ENCODE data around the gene GMCL2. TPM values are rescaled to one million over a fixed set of nuclear protein-coding genes. Genes with fewer than 3 reads are reported as not detected.
A peak's percentile ranks its signal among the peaks of the same experiment; 100 is the strongest.
"Not testable (repeated sequence)": the region's sequence is repeated elsewhere in the genome, so short reads cannot be mapped to it uniquely, and the experiment has no call there.

Gene GMCL2
- total RNA-seq, 1 donor from 2014 or later: not detected

GRCh38 chr5:178229861-178230260, 42.7 kb upstream of the GMCL2 start:
- H3K36me3 Mint-ChIP-seq (ENCODE audit: insufficient read depth): peaks cover 32% of the 10 kb centered on the region
- H3K27me3 Mint-ChIP-seq: no peaks in the 10 kb centered on the region
- no peak overlapping the region for H3K4me3 Mint-ChIP-seq (ENCODE audit: low read depth)
- no peak for DNase-seq (ENCODE audit: low spot score, unreplicated experiment)
- TF ChIP-seq, protein P1, sequence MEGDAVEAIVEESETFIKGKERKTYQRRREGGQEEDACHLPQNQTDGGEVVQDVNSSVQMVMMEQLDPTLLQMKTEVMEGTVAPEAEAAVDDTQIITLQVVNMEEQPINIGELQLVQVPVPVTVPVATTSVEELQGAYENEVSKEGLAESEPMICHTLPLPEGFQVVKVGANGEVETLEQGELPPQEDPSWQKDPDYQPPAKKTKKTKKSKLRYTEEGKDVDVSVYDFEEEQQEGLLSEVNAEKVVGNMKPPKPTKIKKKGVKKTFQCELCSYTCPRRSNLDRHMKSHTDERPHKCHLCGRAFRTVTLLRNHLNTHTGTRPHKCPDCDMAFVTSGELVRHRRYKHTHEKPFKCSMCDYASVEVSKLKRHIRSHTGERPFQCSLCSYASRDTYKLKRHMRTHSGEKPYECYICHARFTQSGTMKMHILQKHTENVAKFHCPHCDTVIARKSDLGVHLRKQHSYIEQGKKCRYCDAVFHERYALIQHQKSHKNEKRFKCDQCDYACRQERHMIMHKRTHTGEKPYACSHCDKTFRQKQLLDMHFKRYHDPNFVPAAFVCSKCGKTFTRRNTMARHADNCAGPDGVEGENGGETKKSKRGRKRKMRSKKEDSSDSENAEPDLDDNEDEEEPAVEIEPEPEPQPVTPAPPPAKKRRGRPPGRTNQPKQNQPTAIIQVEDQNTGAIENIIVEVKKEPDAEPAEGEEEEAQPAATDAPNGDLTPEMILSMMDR (IDR thresholded peaks at IDR 0.05; ENCODE audit: unreplicated experiment): no peak
- peaks cover 13% of the 10 kb centered on the region for H3K4me1 Mint-ChIP-seq (ENCODE audit: low read depth)
- no peaks in the 10 kb centered on the region for H3K9me3 Mint-ChIP-seq (ENCODE audit: low read depth)
- no peak overlapping the region for H3K27ac Mint-ChIP-seq

- peaks cover 33% of the 10 kb centered on the region for H3K36me3 Mint-ChIP-seq (ENCODE audit: insufficient read depth)
Measured at GRCh38 chr5:178229111-178229510, 41.9 kb upstream of the GMCL2 start.

DNA sequence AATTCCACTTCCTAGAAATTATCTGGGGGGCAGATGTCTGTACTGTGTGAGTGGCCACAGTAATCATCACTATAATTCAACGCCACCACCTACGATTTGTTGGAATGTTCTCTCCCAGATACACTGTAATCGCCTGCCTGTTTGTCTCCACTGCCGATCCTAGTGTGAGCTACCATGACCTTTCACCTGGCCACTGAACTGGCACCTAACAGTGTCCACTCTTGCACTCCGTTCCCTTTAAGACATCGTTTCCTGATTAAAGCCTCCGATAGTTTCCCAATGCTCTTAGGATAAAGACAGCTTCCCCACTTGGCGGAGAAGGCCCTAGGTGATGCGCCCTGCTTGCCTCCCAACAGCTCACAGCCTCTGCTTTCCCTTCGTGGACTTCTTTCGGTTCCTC, 41.4 kb upstream of the GMCL2 start:
- H3K27me3 Mint-ChIP-seq: no peaks in the 10 kb centered on the region
- H3K4me1 Mint-ChIP-seq (ENCODE audit: low read depth): peaks cover 13% of the 10 kb centered on the region
- H3K27ac Mint-ChIP-seq: no peak overlapping the region
- no peaks in the 10 kb centered on the region for H3K9me3 Mint-ChIP-seq (ENCODE audit: low read depth)
- H3K4me3 Mint-ChIP-seq (ENCODE audit: low read depth): no peak overlapping the region
- DNase-seq (ENCODE audit: low spot score, unreplicated experiment): no peak
- H3K36me3 Mint-ChIP-seq (ENCODE audit: insufficient read depth): peaks cover 33% of the 10 kb centered on the region
- TF ChIP-seq, protein P1 (IDR thresholded peaks at IDR 0.05; ENCODE audit: unreplicated experiment): no peak

More at GRCh38 chr5:178229111-178229510, 41.9 kb upstream of the GMCL2 start:
- DNase-seq (ENCODE audit: low spot score, unreplicated experiment); H3K4me3 Mint-ChIP-seq (ENCODE audit: low read depth); H3K9me3 Mint-ChIP-seq (ENCODE audit: low read depth); H3K27me3 Mint-ChIP-seq: not testable (repeated sequence)
- peak overlapping the region; percentile 75 for H3K27ac Mint-ChIP-seq
- H3K4me1 Mint-ChIP-seq (ENCODE audit: low read depth): peaks cover 13% of the 10 kb centered on the region

DNA sequence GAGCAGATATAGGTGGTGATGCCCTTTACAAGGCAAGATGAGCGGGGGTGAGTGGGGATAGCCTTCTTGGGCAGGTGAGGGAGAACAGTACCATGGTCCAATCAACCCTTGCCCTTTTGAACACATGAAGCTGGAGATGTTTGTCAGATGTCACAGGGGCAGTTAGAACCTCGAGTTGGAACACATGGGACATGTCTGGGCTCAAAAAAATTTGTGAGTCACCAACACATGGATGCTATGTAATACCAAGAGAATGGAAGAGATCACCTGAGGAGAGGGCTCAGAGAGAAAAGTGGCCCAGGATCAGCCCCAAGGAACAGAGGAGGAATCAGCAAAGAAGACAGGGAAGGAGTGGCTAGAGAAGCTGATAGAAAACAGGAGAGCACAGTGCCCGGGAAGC, 40.8 kb upstream of the GMCL2 start:
- Mint-ChIP-seq H3K9me3 (ENCODE audit: low read depth) (no peaks in the 10 kb centered on the region), H3K4me1 (ENCODE audit: low read depth) (peaks cover 13% of the 10 kb centered on the region), H3K27ac (no peak overlapping the region), H3K36me3 (ENCODE audit: insufficient read depth) (peaks cover 35% of the 10 kb centered on the region), H3K4me3 (ENCODE audit: low read depth) (no peak overlapping the region), H3K27me3 (no peaks in the 10 kb centered on the region)
- TF ChIP-seq, protein P1 (IDR thresholded peaks at IDR 0.05; ENCODE audit: unreplicated experiment): no peak
- DNase-seq (ENCODE audit: low spot score, unreplicated experiment): no peak

DNA sequence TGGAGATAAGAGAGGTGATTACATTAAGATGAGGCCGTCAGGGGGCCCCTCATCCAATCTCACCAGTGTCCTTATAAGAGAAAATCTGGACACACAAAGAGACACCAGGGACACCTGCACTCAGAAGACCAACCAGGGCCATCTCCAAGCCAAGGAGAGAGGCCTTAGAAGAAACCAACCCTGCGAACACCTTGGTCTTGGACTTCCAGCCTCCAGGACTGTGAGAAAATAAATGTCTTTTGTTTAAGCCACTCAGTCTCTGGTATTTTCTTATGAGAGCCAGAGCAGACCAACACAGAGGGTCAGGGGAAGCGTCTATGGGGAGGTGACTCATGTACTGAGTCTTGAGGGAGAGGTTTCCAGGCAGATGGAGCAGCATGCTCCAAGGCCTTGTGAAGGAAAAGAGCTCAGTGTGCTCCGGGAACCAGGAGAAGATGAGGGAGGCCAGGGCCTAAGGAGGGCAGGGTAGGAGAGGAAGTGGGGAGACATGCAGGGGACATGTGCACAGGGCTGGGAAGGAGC, 40.0 kb upstream of the GMCL2 start:
- Mint-ChIP-seq H3K36me3 (ENCODE audit: insufficient read depth) (peaks cover 35% of the 10 kb centered on the region), H3K9me3 (ENCODE audit: low read depth) (no peaks in the 10 kb centered on the region), H3K4me1 (ENCODE audit: low read depth) (peaks cover 13% of the 10 kb centered on the region), H3K27me3 (no peaks in the 10 kb centered on the region), H3K4me3 (ENCODE audit: low read depth) (no peak overlapping the region), H3K27ac (no peak overlapping the region)
- TF ChIP-seq, protein P1 (IDR thresholded peaks at IDR 0.05; ENCODE audit: unreplicated experiment): no peak
- DNase-seq (ENCODE audit: low spot score, unreplicated experiment): no peak

- H3K36me3 Mint-ChIP-seq (ENCODE audit: insufficient read depth): peaks cover 42% of the 10 kb centered on the region
- TF ChIP-seq, protein P1 (IDR thresholded peaks at IDR 0.05; ENCODE audit: unreplicated experiment): no peak
- H3K9me3 Mint-ChIP-seq (ENCODE audit: low read depth): no peaks in the 10 kb centered on the region
- no peak overlapping the region for H3K27ac Mint-ChIP-seq
- no peak for DNase-seq (ENCODE audit: low spot score, unreplicated experiment)
- H3K4me1 Mint-ChIP-seq (ENCODE audit: low read depth): no peaks in the 10 kb centered on the region
- no peaks in the 10 kb centered on the region for H3K27me3 Mint-ChIP-seq
- no peak overlapping the region for H3K4me3 Mint-ChIP-seq (ENCODE audit: low read depth)
Measured at GRCh38 chr5:178225174-178225573, 38.0 kb upstream of the GMCL2 start.
